ENCODE results near the gene PMEPA1.
A peak's percentile ranks its signal among the peaks of the same experiment; 100 is the strongest.

PMEPA1 gene

DNA sequence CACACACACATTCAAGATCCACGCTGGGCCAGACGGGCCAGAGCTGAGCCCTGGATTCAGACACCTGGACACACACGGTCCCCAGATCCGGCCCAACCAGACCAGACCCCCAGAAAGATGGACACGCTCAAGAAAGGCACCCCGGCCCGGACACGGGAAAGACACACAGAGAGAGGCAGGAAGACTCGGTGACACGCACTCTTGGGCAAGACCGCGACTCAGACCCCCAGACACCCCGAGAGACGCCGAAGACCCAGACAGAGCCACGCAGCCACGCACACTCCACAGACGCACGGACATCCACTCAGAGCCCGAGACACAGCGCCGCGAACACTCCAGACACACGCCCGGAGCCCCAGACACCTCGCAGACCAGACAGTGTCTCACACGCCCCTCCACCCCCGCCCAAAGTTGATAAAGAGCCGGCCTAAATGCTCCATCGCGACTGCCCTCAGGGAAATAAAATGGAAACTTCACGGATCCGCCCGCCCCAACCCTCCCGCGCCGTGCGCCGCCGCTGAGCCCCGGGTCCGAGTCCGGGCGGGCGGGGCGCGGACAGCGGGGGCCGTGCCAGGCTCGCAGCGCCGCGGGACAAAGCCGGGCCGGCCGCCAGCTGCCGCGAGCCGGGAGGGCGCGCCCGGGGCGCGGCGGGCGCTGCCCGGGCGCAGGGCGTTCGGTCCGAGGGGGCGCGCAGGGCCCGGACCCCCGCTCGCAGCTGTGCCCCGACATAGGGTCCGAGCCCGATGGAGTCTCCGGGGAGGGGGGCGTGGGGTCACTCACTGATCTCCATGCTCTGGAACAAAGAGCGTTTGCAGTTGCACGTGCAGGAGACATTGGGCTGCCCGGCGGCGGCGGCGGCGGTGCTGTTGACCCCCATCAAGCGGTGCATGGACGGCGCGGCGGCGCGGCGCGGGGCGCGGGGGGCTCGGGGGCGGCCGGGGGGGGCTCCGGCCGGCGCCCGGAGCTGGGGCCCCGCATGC is 831 bp downstream of the PMEPA1 start:
- no peak for TF ChIP-seq CTCF (IDR thresholded peaks at IDR 0.05; ENCODE audit: low read depth, low read length, missing control alignments)
- DNase-seq (ENCODE audit: extremely low read depth, low read depth) = no peak
- peak overlapping the region; percentile 62 for H3K4me3 ChIP-seq (replicated peaks; ENCODE audit: low read depth, low read length)

- no peak for TF ChIP-seq CTCF (IDR thresholded peaks at IDR 0.05; ENCODE audit: low read depth, low read length, missing control alignments)
- peak overlapping the region; percentile 62 for H3K4me3 ChIP-seq (replicated peaks; ENCODE audit: low read depth, low read length)
Observed at GRCh38 chr20:57707849-57708693, 1.7 kb downstream of the PMEPA1 start.

DNA sequence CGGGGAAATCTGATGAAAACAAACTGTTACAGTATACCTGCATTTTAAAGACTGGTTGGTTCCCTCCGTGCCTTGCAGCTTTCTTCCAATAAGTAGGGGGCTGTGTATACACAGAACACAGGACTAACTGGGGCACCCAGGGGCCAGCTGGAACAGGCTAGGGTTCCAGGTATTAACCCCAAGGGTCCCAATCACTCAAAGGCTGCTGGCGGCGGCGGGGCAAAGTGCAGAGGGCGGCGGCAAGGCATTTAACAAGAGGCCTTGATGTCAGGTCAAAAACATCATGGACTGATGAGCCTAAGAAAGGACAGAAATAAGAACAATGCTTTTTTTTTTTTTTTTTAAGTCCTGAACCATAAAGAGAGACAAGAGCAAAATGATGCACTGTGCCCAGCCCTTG is 2.5 kb downstream of the PMEPA1 start:
- no peak for DNase-seq (ENCODE audit: extremely low read depth, low read depth)
- H3K4me3 ChIP-seq (replicated peaks; ENCODE audit: low read depth, low read length) = no peak overlapping the region
- no peak for TF ChIP-seq CTCF (IDR thresholded peaks at IDR 0.05; ENCODE audit: low read depth, low read length, missing control alignments)

More at GRCh38 chr20:57707849-57708693, 1.7 kb downstream of the PMEPA1 start:
- DNase-seq (ENCODE audit: extremely low read depth, low read depth) = no peak

GRCh38 chr20:57705127-57705899 is 4.5 kb downstream of the PMEPA1 start:
- H3K4me3 ChIP-seq (replicated peaks; ENCODE audit: low read depth, low read length) = no peak overlapping the region
- TF ChIP-seq CTCF (IDR thresholded peaks at IDR 0.05; ENCODE audit: low read depth, low read length, missing control alignments) = no peak
- no peak for DNase-seq (ENCODE audit: extremely low read depth, low read depth)

- no peak for DNase-seq (ENCODE audit: extremely low read depth, low read depth)
- no peak overlapping the region for H3K4me3 ChIP-seq (replicated peaks; ENCODE audit: low read depth, low read length)
- TF ChIP-seq CTCF (IDR thresholded peaks at IDR 0.05; ENCODE audit: low read depth, low read length, missing control alignments) = no peak
Observed at GRCh38 chr20:57704245-57704644, 5.6 kb downstream of the PMEPA1 start.

- no peak for DNase-seq (ENCODE audit: extremely low read depth, low read depth)
- no peak overlapping the region for H3K4me3 ChIP-seq (replicated peaks; ENCODE audit: low read depth, low read length)
- no peak for TF ChIP-seq CTCF (IDR thresholded peaks at IDR 0.05; ENCODE audit: low read depth, low read length, missing control alignments)
Observed at GRCh38 chr20:57703013-57703412, 6.8 kb downstream of the PMEPA1 start.
